A172 (cell line): ENCODE data around the gene NLRC5. TPM values are rescaled to one million over a fixed set of nuclear protein-coding genes. Genes with fewer than 3 reads are reported as not detected.
"Not testable (repeated sequence)": the region's sequence is repeated elsewhere in the genome, so short reads cannot be mapped to it uniquely, and the experiment has no call there.

Source experiments
- DNase-seq: peaks from one replicate; pipeline ENCODE4 v3.0.0-alpha.2; 2015; ENCODE audit warnings: low spot score
- total RNA-seq: library from RNA; depleted of rRNA; stranded (reverse); fragments of >200 nt; shearing (Covaris generic); gene quantifications from 2 replicates; pipeline ENCODE4 v1.2.3, GENCODE V29; 2014

The NLRC5 gene
- total RNA-seq, 1 experiment from 2014 or later, result 20.2 TPM

DNA sequence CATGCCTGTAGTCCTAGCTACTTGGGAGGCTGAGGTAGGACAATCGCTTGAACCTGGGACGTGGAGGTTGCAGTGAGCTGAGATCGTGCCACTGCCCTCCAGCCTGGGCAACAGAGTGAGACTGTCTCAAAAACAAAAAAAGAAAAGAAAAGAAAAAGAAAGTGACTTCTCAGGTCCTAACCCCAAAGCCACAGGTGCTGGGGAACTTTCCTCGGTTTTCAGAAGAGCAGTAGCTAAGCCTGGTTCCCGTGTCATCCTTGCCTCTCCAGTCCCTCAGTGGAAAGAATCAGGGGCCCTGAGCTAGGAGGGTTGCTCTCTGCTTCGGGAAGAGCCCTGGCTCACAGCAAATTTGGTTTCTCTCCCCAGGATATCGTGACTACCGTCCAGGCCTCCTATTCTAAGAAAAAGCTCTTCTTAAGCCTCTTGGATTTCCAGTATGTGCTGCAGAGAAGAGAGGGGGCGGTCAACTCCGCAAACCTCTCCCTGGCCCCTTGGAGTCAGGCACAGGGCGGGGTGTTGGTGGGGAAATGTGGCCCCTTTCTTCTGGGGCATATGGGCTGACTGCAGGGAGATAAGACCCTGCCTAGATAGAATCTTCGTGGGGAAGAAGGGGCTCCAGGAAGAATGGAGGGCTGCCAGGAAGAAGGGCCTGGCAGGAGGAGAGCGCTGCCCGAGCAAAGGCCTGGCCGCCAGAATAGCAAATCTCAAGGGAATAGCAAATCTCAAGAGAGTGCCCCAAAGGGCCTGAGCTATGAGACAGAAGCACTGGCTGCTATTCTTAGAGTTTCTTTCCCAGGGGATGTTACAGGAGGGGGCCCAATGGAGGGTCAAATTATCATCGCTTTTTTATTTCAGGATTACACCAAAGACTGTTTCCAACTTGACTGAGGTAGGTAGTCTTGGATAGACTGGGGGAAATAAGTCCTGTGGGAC lies 8.3 kb upstream of the NLRC5 start:
- DNase-seq, result no peak

- DNase-seq, result no peak
These were observed 7.6 kb upstream of the NLRC5 start for GRCh38 chr16:56981729-56982271.

GRCh38 chr16:56982695-56983094 lies 6.7 kb upstream of the NLRC5 start:
- DNase-seq, result no peak

DNA sequence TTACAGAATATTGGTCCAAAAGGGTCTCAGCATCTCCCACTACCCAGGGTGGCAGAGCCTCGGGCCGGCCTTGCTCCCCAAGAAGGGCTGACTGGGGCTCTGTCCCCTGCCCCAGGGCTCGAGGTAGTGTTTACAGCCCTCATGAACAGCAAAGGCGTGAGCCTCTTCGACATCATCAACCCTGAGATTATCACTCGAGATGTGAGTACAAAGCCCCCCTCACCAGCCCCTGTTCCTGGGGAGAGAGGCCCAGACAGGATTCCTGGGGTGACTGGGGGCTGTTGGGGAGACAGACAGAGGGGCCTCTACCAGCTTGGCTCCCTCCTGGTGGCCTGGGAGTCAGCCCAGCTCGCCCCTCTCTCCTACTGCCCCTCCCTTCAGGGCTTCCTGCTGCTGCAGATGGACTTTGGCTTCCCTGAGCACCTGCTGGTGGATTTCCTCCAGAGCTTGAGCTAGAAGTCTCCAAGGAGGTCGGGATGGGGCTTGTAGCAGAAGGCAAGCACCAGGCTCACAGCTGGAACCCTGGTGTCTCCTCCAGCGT lies 6.1 kb upstream of the NLRC5 start:
- no peak for DNase-seq

DNA sequence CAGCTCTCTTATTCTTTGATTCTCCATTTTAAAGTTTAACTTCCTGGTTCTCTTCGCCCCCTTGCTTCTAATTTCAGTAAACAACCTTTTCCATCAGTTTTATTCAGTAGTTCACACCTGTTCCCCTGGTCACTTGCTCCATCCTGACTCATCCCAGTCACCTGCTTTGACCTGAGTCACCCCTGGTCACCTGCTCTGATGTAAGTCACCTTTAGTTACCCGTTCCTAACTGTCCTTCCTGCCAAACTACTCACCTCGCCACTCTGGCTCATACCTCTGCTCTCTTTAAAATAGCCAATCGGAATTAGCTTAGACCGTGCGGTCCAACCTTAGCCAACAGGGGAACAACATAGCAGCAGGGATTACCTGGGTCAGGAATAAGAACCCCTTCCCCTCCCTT lies 4.7 kb upstream of the NLRC5 start:
- DNase-seq, result no peak

- peak; percentile 86 for DNase-seq
These were observed 3.9 kb upstream of the NLRC5 start for GRCh38 chr16:56985288-56985961.

DNA sequence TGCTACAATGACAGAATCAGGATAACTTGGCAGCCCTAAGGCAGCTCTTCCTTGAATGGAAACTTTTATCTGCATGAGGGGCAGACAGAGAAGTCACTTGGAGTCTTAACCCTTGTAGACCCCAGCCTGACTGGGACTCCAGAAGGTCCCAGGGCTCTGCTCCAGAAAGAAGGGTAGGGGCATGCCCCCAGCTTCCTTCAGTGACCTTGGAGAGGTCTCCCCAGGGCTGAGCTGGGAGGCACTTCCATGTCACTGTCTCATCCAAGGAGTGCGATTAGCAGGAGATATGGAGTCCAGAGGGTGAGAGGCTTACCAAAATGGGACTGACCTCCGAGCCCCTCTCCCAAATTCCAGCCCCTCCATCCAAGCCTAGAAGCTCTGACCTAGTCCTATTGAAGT lies 3.4 kb upstream of the NLRC5 start:
- no peak for DNase-seq

- DNase-seq, result no peak
These were observed 3.0 kb upstream of the NLRC5 start for GRCh38 chr16:56986361-56986760.

- not testable (repeated sequence) for DNase-seq
These were observed 2.4 kb upstream of the NLRC5 start for GRCh38 chr16:56986908-56987307.

- DNase-seq, result no peak
These were observed 1.7 kb upstream of the NLRC5 start for GRCh38 chr16:56987692-56988091.

- no peak for DNase-seq
These were observed 1.0 kb upstream of the NLRC5 start for GRCh38 chr16:56988161-56988947.

DNA sequence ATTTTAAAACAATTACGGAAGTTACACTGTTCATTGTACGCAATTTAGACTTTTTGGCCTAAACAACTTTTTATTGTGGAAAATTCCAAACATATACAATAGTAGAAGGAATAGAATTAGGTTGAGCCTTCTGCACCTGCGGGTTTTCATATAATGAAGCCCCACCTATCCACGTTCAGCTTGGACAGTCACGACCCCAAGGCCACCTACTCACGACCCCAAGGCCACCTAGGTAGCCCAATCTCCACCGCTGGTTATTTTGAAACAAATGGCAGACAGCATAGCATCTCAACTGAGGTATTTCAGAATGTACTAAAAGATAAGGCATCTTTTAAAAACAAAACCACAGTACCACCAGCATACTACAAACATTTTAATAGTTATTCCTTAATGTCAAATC lies 631 bp downstream of the NLRC5 start:
- DNase-seq, result no peak

DNA sequence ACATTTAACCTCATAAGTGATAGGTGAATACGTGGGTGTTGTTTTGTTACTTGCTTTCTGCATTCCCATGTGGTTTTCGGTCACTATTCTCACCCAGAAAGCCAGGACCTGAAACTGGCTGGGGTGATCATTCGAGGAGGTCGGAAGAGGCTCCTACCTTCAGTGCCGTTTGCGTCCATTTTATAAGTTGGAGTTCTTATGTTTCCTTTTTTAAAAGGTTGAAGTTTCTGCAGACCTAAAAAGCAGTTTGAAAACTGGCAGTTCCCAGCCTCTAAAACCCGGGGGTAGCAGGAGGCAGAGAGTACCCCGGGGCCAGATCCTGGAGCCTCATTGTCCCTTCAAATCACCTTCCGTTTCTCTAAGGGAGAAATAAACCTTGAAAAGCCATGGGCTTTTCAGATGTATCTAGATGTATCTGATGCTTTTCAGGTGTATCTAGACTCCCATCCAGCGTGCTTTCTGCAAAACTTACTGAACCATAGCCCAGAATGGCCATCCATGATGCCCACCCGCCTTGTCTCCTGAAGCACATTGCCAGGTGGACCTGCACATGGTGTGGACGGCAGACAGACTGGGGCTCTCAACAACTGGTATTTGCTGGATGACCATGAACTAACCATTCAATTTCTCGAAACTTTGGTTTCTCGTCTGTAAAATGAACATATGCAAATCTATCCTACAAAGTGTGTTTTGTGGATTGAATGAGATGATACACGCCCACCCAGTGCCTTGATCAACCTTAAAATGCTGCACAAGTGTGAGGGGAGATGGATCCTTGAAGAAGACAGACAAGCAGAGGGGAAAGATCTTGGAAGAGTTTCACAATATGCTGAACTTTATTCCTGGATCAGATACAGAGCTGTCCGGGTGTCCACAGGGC lies 1.3 kb downstream of the NLRC5 start:
- DNase-seq, result no peak

- not testable (repeated sequence) for DNase-seq
These were observed 3.1 kb downstream of the NLRC5 start for GRCh38 chr16:56992431-56992830.

DNA sequence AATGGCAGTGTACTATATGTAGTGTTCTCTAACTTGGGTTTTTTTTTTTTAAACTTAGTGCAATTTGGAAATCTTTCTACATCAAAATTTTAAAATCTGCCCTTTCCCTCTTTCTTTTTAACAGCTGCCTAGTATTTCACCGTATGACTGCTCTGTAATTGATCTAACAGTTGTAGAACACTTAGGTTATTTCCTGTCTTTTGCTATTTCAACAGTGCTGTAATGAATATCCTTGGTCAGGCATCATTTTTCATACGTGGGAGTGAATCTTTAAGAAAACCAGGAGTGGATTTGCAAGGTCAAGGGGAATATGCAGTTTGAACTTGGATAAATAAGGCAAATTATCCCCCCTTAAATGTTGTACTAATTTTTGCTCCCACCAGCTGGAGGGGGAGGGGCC lies 3.8 kb downstream of the NLRC5 start:
- DNase-seq, result no peak

GRCh38 chr16:56994311-56994710 lies 5.0 kb downstream of the NLRC5 start:
- DNase-seq, result no peak

DNA sequence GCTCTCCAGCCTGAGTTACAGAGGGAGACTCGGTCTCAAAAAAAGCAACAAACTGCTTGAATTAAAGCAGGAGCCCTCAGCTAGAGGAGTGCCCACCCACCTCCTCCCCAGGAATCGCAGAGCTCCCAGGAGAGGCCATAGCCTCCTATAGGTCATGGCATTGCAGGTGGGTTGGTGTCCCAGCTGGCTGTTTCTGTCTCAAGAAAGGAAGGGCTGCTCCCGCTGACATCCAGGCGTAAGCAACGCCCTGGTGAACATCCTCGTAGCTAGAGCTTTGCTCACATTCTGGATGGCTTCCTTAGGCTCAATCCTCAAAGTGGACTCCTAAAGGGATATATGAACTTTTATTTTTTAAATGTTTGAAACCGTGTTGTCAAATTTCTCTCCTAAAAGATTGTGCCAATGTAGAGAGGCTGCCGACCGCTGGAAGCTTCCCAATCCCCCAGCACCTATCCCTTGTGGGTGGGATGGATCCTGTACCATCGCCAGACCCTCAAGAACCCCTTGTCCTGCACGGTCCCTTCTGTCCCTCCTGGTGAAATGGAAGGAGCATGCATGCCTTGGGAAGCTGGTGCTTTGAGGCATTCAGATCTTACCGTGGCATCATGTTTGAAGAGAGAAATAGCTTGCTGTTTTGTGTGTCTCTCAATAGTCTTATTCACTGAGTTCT lies 5.9 kb downstream of the NLRC5 start:
- DNase-seq, result no peak

GRCh38 chr16:56997264-56997663 lies 7.9 kb downstream of the NLRC5 start:
- no peak for DNase-seq

DNA sequence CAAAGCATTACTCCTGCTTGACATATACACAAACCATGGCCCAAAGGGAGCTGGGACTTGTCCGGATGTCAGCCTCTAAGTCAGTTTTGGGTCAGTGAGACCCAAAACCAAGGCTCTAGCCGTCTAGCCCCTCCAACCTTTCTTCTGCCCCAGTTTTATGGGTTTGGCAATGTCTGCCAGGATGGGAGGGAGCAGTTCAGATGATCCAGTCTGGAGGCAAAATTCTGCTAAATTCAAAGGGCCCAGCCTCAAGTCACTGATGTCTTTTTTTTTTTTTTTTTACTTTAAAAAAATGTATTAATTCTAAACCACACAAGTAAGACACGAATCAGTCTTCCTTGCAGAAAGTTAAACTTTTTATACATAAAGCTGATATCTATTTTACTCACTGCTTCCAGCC lies 8.6 kb downstream of the NLRC5 start:
- no peak for DNase-seq

DNA sequence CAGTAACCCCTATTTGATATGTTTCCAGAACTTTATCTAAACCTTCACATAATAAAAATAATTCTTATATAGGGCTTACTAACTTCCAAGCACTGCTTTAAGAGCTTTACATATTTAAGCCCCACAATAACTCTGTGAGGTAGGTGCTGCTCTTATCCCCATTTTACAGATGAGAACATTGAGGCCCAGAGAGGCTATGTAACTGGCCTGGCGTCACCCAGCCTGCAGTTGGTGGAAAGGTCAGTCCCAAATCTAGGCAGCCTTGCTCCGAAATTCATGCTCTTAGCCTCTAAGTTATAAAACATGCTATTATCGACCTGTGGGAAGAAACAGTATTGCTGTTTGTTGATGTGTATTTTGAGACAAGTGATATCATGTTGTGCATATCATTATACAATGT lies 9.0 kb downstream of the NLRC5 start:
- no peak for DNase-seq
